Endothelial cell (in vitro differentiated cells): Measurements from ENCODE around the gene NOS1AP. TPM values are rescaled to one million over a fixed set of nuclear protein-coding genes. Genes with fewer than 3 reads are reported as not detected.

Experiments used
- DNase-seq: peaks from one replicate; pipeline ENCODE4 v3.0.0; 2021; ENCODE audit warnings: low spot score
- H3K27ac Mint-ChIP-seq: one replicate; pipeline ENCODE4 v1.8.0; 2021; ENCODE audit warnings: mixed read lengths, inconsistent platforms; ENCODE audit not compliant: unreplicated experiment
- H3K27me3 Mint-ChIP-seq: one replicate; pipeline ENCODE4 v1.8.0; 2021; ENCODE audit warnings: mild to moderate bottlenecking, moderate library complexity, mixed read lengths, inconsistent platforms; ENCODE audit not compliant: unreplicated experiment
- H3K36me3 Mint-ChIP-seq: one replicate; pipeline ENCODE4 v1.8.0; 2021; ENCODE audit warnings: mild to moderate bottlenecking, low read depth, mixed read lengths, inconsistent platforms; ENCODE audit not compliant: unreplicated experiment
- H3K4me1 Mint-ChIP-seq: one replicate; pipeline ENCODE4 v1.8.0; 2021; ENCODE audit warnings: mild to moderate bottlenecking, mixed read lengths, inconsistent platforms; ENCODE audit not compliant: unreplicated experiment
- H3K4me3 Mint-ChIP-seq: one replicate; pipeline ENCODE4 v1.8.0; 2021; ENCODE audit warnings: mild to moderate bottlenecking, mixed read lengths, inconsistent platforms; ENCODE audit not compliant: unreplicated experiment
- H3K9me3 Mint-ChIP-seq: one replicate; pipeline ENCODE4 v1.8.0; 2021; ENCODE audit warnings: mixed read lengths, inconsistent platforms; ENCODE audit not compliant: unreplicated experiment
- CTCF ChIP-seq: fragments of 200-600 bp; sonication (generic); IDR thresholded peaks from one replicate; pipeline ENCODE4 v1.5.0; 2021; ENCODE audit warnings: antibody characterized with exemption; ENCODE audit not compliant: unreplicated experiment
- total RNA-seq: library from RNA; stranded (reverse); fragmentation: NEBNext Ultra II Directional; extraction: Animal tissue kit (Norgen Biotek cat#: 25700); gene quantifications from one replicate; pipeline ENCODE4 v1.2.1, GENCODE V29; 2021; ENCODE audit not compliant: unreplicated experiment

NOS1AP gene
- total RNA-seq, 1 donor from 2014 or later: 19.8 TPM

DNA sequence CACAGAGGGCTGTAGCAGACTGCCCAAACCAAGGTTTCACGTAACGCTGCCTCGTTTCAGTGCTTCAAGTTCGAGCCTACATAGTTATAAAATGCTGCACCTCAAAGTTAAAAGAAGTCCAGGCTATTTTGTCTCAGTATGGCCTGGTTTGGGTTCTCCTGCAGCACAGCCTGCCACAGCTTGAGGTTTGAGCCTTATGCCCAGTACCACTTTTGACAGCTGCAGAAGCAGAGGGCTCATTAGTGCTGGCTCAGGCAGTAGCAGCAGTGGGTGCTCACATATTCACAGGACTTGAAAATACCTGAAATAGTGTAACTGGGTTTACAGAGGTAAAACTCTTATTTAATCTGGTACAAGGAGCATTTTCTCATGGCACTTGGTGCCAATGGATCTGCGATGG lies 291.9 kb downstream of the NOS1AP start:
- DNase-seq: no peak
- Mint-ChIP-seq H3K4me3 (no peak overlapping the region), H3K36me3 (peaks cover 28% of the 10 kb centered on the region), H3K4me1 (peaks cover 27% of the 10 kb centered on the region), H3K27me3 (peaks cover 8% of the 10 kb centered on the region), H3K27ac (no peak overlapping the region), H3K9me3 (no peaks in the 10 kb centered on the region)
- TF ChIP-seq CTCF: no peak

GRCh38 chr1:162363823-162364222 lies 294.3 kb downstream of the NOS1AP start:
- Mint-ChIP-seq H3K27ac (no peak overlapping the region), H3K27me3 (peaks cover 4% of the 10 kb centered on the region), H3K9me3 (no peaks in the 10 kb centered on the region), H3K4me1 (peaks cover 8% of the 10 kb centered on the region), H3K36me3 (peaks cover 19% of the 10 kb centered on the region), H3K4me3 (no peak overlapping the region)
- TF ChIP-seq CTCF: no peak
- DNase-seq: no peak

DNA sequence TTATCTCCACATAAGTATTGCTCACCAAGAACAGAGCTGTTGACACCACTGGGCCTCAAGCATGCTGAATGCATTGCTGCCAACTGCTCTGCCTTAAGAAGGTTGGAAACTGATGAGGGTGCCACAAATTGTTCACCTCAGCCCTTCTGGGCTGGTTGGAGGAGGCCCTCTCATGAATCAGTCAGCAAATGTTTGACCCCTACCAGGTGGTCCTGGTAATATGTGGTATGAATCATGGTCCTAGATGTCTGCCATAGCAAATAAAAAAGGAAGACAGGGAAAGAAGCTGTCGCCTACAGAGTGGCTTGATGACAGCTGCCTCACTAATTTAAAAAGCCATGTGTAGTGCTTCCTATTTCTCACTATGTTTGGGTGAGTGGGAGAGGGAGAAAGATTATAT lies 295.0 kb downstream of the NOS1AP start:
- Mint-ChIP-seq H3K27me3 (no peaks in the 10 kb centered on the region), H3K4me1 (peaks cover 1% of the 10 kb centered on the region), H3K36me3 (peaks cover 14% of the 10 kb centered on the region), H3K4me3 (no peak overlapping the region), H3K9me3 (no peaks in the 10 kb centered on the region), H3K27ac (no peak overlapping the region)
- no peak for DNase-seq
- no peak for TF ChIP-seq CTCF

- Mint-ChIP-seq H3K27me3 (no peaks in the 10 kb centered on the region), H3K36me3 (peaks cover 13% of the 10 kb centered on the region), H3K4me3 (no peak overlapping the region), H3K27ac (no peak overlapping the region), H3K9me3 (no peaks in the 10 kb centered on the region), H3K4me1 (no peaks in the 10 kb centered on the region)
- no peak for DNase-seq
- no peak for TF ChIP-seq CTCF
Observed at GRCh38 chr1:162365284-162366020, 296.0 kb downstream of the NOS1AP start.

DNA sequence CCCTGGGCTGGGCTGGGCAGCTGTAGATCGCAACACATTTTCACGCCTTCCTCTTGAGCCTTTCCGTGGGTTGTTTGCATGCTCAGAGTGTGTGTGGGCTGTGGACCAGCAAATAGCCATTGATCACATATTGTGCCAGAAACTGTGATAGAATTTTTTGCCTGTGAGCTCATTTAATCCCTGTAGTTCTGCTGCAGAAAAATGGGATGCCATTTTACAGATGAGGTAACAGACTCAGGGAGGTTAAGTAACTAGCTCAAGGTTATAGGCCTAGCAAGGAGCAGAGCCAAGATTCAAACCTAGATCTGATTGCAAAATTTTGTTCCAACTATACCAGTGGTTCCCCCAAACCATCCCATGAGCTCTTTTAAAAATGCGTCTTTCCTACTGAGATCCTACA lies 296.7 kb downstream of the NOS1AP start:
- peaks cover 13% of the 10 kb centered on the region for H3K36me3 Mint-ChIP-seq
- no peak overlapping the region for H3K4me3 Mint-ChIP-seq
- H3K27me3 Mint-ChIP-seq: no peaks in the 10 kb centered on the region
- H3K27ac Mint-ChIP-seq: no peak overlapping the region
- no peaks in the 10 kb centered on the region for H3K4me1 Mint-ChIP-seq
- DNase-seq: no peak
- H3K9me3 Mint-ChIP-seq: no peaks in the 10 kb centered on the region
- TF ChIP-seq CTCF: no peak
